ENCODE results near the gene RRAGC.
"Not testable (repeated sequence)": the region's sequence is repeated elsewhere in the genome, so short reads cannot be mapped to it uniquely, and the experiment has no call there.

RRAGC gene

DNA sequence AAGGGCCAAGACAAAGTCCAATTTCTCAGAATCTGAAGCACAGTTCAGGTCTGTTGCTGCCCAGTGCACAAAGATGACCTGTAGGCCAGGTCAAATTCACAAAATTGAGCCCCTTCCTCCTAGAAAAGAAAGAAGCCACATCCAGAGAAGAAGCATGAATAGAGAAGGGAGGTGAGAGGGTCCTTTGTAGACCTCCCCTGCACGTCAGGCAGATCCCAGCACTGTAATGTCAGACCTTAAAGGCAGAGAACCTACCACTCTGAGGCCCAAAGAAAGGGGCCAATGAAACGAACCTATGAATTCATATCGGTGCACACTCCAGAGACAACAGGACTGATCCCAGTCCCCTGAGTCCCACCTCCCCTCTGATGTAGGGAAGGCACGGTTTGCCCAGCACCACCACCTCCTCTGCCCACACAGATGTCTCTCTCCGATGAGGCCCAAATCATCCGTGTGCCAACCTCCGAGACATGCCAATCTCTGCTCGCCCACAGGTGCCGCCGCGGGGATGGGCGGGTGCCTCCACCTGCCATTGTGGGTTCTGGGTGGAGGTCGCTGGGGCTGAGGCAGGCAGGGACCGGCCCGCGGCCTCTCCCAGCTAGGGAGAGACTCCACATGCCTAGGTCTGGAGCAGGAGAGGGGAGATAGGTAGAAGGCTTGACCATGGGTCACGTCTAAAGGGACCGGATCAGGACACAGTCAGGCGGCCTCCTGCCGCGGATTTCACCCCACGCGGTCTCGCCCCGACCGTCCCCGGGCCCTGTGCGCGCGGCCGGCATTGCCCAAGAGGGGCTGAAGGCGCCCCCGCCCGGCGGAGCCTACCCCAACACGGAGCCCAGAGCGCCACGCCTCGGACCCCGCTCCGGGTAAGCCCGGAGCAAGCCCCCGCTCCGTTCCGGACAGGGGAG, 42.1 kb downstream of the RRAGC start:
- DNase-seq (ENCODE audit: low read depth, low spot score) = no peak

DNA sequence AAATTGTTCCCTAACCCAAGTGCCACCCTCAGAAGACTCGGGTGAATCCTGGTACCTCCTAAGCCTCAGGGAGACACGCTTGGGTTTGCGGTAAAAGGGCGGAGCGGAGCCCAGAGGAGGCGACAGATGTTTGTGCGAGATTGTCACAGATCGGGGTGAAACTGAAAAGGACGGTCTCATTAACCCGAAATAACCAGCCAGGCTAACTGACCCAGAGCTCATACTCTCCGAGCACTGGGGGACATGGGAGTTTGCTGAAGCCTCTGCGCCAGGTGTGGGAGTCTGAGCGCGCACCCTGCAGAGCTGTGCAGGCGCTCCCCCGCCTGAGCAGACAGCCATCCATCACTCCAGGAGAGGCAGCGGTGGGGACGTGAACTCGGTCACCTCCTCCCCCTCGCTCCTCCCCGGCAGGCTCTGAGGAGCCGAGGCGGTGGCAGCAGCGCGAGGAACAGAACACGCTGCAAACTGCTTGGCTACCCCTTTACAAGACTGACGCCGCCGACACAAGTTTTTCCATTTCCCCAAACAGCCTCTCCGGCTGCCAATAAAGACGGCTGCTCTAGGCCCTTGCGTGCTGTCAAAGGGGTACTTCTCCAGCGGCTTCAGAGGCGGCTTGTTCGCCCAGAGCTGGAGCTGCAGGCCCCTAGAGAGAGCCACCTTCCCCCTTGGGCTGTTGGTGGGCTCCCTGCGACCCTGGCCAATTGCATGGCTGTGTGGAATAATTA, 43.5 kb downstream of the RRAGC start:
- no peak for DNase-seq (ENCODE audit: low read depth, low spot score)

DNA sequence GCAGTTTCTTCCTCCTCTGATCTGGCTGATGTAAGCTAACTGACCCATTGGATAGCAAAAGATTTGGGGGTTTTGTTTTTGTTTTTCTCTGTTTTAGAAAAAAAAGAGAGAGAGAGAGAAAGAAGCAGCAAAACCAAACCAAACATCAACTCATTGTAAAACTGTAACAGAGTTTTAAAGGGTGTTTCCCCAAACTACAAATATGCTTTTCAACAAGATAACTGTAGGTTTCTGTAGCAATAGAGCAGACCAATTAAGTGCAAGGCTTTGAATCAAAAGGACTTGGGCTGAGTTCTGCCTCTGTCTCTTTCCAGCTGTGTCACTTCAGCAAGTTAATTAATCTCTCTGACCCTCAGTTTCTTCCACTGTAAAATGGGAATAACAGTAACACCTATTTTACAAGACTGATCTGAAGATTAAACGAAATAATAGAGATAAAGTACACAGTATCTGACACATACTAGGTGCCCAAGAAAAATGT, 44.5 kb downstream of the RRAGC start:
- no peak for DNase-seq (ENCODE audit: low read depth, low spot score)

DNA sequence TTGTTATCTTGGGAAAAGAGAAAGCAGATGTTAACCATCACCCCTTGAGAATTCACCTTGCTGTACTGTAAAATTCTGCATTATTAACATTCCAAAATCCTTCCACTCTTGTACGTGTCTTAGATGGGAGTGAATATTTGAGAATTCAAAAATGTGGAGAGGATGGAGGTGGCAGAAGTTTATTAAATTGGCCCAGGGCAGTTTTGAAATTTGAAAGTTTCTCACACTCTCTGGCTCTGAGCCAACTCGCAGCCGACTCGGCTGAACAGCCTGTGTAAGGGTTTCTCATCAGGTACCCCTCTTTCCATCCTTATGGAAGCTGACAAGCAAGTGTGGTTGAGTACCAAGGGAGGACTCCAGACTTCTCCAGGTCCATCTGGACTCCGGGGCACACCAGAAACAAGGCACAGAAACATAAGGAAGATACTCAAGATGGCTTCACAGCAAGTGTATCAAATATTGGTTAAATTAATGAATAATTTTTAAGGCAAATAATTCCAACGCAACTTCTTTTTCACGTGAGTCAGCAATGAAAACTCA, 45.1 kb downstream of the RRAGC start:
- DNase-seq (ENCODE audit: low read depth, low spot score) = no peak

DNA sequence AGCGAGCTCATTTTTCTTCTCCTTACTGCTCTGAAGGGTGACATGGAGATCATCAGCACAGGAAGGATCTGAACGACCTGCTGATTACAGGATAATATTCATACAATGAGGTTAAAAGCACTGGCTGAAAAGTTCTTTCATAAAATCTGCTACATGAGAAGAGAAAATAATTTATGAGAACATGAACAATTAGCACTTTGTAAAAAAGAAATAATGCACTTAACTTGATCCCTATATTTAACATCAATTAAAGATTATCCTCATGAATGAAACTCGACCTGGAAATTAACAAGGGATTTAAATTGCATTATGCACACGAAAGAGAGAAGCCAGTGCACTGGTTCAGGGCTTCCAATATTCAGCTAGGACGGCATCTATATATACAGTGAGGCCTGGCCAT, 46.6 kb downstream of the RRAGC start:
- no peak for DNase-seq (ENCODE audit: low read depth, low spot score)

DNA sequence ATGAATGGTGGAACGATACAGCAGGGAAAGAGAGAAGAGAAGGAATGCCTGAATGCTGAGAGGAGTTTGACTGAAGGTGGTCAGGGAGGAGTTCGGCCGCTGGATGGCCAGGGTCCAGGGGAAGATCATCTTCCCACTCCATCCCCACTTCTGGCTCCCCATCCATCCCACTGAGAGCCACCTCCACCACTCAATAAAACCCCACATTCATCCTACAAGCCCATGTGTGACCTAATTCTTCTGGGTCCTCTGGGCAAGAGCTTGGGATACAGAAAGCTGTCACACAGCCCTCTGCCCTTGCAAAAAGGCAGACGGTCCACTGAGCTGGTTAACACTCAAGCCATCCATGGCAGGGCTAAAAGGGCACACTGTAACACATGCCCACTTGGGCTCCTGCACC, 48.1 kb downstream of the RRAGC start:
- DNase-seq (ENCODE audit: low read depth, low spot score) = not testable (repeated sequence)

DNA sequence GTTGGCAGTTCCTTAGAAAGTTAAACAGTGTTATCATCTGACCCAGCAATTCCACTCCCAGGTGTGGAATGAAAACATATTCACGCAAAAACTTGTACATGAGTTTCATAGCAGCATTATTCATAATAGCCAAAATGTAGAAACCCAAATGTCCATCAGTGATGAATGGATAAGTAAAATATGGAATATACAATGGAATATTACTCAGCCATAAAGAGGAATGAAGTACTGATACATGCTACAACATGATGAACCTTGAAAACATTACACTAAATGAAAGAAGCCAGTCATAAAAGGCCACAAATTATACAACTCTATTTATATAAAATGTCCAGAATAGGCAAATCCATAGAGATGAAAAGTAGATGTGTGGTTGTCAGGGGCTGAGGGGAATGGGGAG, 53.5 kb downstream of the RRAGC start:
- no peak for DNase-seq (ENCODE audit: low read depth, low spot score)

DNA sequence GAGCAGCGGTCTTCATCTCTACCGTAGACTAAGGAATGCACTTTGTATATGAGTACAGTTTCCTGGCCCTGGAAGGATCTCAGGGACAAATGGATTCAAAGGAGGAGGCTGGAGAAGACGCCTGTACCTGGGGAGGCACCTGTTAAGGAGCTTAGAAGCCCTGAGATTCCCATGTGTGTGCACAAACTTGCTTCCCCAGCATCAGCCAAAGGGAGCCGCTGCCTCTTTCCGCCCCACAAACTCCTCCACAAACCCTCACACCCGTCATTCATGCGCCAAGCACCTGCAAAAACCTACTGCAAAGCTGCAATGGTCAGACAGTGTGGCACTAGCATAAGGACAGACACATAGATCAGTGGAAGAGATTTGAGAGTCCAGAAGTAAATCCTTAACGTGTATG, 54.5 kb downstream of the RRAGC start:
- no peak for DNase-seq (ENCODE audit: low read depth, low spot score)

DNA sequence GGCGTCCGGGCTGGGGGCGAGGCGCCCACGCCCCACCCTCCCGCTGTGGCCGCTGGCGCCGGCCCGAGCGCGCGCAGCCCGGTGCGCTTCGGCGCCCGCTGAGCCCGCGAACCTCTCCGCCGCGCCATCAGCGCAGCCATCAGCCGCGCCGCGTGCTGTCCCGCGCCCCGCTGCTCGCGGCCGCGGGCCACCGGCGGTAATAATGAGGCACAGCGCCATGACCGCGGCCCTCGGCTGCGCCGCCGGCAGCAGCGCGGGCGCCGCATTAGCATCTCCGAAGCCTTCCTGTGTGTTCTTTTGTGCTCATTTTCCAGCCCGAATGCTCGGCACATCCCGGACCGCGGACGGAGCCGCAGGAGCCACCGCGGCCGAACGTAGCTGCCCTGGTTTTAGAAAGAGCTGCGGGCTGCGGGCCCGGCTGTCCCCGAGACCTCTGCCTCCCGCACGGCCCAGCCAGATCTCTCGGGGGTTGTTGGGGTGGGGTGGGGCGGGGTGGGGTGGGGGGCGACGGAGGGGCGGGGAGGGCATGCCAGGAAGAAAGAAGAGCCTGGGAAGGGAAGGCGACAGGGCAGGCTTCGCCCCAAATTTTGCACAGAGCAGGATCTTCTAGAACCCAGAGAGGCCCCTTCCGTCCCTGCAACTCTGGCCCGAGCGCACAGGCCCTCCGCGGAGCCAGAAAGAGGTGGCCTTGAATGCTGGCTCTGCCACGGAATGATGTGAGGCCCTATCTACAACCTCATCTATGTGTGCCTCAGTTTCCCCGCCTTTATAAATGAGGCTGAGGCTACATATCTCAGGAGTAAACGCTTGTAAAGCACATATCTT, 55.3 kb downstream of the RRAGC start:
- DNase-seq (ENCODE audit: low read depth, low spot score) = no peak

DNA sequence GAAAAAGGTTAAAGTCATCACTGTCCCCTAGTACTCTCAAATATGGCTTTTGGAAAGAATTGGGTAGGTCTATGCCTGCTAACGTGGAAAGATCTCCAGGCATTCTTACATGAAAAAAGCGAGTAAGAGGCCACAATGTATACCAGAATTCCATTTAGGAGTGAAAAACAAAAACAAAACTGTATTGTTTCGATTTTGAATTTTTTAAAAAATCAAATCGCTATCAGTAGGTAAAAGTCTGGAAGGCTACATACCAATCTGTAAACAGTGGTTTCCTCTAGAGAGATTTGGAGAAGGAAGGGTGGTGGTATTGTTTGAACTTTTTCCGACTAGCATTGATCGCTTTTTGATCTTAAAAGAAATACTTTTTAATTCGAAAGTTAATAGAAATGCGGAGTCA, 55.9 kb downstream of the RRAGC start:
- DNase-seq (ENCODE audit: low read depth, low spot score) = no peak

DNA sequence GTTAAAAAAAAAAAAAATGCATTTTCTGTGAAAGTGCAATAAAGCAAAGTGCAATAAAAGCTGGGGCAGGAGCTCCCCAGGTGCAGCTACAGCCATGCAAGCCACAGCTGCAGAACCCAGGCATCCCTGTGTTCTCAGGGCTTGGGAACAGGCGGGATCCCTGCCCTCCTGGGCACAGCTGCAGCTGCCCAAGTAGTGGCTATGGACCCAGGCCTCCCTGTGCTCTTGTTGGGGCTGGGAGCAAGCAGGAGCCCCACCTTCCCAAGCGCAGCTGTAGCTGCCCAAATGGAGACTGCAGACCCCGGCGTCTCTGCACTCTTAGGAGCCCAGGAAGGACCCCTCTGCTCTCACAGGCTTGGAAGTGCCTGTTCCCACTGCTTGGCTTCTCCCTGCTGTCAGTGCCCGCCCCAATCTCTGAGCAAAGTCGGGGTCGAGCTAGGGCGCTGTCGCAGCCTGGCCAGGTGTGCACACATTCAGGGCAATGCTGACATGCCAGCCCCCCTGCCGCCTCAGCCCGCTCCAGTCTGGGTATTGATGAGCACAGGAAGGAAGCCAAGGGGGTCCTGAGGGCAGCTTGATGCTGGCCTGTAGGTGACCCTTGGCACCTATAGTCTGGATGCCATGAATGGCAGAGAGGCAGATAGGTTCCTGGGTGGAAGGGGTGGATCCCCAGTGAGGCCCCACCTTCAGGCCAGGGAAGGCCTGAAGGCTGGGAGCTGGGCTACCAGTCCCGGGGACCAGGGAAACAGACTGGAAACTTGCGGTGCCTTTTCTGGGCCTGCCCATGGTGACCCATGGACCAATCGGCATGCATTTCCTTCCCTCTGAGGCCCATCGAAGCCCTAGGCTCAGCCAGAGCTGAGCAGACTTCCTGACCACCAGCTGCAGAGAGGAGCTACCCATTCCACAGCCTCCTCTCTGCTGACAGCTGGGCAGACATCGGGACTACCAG, 58.6 kb downstream of the RRAGC start:
- no peak for DNase-seq (ENCODE audit: low read depth, low spot score)

DNA sequence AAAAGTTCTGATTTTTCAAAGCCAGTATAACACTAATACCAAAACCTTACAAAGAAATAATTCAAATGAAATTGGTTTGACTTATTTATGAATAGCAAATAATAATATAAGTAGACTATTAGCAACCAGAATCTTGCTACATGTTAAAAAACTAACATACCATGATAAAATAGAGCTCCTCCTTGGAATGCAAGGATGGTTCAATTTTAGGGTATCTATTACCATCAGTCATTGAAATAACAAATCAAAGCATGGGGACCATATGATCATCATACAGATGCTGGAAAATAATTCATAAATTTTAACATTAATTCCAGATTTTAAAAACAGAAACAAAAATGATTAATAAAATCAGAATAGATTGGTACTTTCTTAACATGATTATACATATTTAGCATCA, 66.3 kb downstream of the RRAGC start:
- no peak for DNase-seq (ENCODE audit: low read depth, low spot score)

DNA sequence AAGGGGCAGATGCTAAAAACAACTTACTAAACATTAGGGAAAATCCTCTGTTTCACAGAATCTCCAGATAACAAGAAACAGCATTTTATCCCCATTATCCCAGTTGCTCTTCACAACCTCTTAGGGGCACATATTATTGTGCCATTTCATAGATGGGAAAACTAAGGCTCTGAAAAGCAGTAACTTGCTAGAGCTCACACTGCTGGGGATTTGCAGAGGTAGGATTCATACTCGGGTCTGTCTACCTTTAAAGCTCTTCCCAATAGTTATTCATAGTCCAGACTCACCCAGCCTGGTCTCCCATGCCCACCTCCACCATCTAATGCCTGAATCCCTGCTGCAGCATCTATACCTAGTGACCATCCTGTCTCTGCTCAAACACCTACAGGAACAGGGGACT, 67.7 kb downstream of the RRAGC start:
- DNase-seq (ENCODE audit: low read depth, low spot score) = no peak

DNA sequence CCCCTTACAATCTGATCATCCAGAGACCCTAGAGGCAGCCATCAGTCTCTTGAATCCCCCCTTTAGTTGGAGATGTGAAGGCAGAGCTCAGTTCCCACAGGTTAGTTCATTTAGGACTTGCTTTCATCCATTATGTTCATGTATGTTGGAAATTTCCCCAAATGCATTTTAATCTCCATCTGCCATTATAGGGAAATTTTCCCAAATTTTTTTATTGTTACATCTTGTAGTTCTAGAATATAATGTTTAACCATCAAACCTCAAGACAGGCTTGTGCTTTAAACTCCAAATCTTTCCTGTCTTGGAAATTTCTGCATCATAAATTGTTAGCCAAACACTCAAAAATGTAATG, 68.4 kb downstream of the RRAGC start:
- no peak for DNase-seq (ENCODE audit: low read depth, low spot score)

DNA sequence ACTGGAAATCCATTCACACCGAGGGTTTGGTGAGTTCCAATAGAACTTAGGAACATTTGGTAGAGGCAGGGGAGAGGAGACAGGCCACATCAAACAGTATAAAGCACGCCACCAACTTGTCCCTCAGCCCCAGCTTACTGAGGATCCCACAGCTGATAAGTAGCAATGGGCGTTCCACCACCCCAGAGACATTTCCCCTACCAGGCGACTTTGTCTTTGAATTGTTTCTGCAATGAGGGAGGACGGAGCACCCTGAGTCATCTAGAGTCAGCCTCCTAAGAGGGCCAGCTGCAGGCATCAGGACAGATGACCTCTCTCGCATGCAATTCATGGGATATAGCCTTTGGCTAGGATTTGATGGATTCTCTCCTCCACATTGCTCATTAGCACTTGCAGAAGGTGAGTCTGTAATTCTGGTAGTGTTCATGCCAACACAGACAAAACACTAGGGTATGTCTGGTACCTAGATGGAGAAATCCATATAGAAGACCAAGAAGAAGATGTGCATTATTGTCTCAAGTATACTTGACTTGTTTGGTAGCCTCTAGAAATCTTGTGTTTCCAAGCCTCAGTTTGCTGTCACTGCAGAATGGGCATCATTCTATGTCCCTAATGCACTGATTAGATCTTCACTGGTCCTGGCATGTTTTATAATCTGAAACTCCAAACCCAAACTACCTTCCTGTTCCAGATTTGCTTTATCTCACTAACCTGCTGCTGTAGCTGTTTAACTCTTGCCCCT, 69.0 kb downstream of the RRAGC start:
- DNase-seq (ENCODE audit: low read depth, low spot score) = no peak

DNA sequence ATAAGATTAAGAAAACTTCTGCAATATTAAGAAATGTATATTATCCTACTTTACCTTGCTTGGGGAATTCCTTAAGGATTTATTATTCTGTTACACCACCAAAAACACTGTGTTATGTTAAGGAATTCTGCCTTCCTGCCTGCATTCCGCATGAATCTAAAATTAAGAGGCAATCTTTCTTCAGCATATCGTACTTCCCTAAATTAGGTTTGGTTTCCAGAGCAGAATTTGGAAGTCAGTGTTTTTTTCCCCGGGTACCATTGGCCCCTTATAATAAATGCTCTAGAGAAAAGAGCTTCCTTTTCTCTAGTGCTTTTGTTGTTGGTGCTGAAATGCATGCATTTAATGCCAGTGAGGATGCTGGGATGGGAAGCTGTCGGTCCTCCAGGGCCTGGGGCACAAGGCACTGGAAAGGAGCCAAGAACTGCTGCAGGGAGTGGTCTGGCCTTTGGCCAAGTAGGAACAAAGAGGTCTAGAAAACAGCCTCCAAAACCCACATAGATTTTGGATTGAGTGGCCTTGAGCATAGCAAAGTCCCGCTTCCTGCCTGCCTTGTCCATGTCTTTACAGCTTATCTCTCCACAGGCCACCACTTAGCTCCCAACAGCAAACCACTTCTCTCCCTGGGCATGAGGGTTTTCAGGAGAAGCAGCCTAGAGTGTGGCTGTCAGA, 69.9 kb downstream of the RRAGC start:
- DNase-seq (ENCODE audit: low read depth, low spot score) = no peak

DNA sequence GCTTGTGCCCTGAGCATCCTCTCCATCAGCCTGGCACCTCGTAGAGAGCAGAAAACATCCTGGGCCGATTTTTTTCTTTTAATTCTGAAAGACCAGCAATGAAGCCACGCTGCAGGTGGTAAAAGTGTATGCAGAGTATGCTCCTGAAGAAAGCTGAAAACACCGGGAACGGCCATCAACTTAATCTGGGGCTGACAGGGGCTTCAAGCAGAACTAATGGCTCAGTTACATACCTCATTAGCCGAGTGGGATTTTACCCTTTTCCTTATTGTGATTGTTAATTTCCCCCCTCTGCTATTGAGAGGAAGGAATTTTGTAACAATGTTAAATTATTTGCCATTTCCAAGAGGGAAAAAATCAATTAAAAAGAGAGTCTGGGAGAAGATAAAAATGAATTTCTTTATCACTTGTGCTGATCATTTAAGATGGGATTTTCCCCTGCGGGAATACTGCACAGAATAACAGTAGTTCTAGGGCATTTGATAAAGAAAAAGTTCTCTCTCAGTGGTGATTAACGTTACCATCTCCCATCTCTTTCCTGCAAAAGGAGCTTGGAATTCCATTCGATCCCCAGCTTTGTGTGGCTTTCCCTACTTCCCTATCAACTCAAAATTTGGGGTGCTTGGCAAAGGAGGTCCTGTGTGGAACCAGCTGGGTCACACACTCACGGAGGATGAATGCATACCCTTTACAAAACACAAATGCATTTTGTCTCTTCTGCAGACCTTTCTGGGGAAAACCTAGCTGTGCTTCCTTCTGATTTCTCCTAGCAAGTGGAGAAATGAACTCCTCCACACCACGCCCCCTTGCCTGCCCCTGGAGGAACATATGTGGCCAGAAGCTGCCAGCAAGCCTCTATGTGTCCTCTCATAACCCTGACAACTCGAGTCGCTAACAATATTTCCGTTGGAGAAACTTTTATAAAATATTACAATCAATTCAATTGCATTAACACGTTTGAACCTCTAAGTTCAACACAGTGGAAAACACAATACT, 70.9 kb downstream of the RRAGC start:
- DNase-seq (ENCODE audit: low read depth, low spot score) = no peak

Data from iPS DF 19.7 (cell line).